Uterus (tissue), 4 donors: ENCODE measurements around the gene ABCC8. TPM values are rescaled to one million over a fixed set of nuclear protein-coding genes. Genes with fewer than 3 reads are reported as not detected.

ENCODE experiments used
- DNase-seq, 2 donors: peaks; one replicate each; pipeline ENCODE4 v3.0.0-alpha.2; 2019 to 2020
- H3K27ac ChIP-seq, 2 donors: fragments of 200-600 bp; sonication (generic); 1 replicate in 1 of 2; 2 replicates in 1 of 2; pipeline ENCODE4 v1.5.1; 2016 to 2018
- H3K27me3 ChIP-seq, 2 donors: fragments of 200-600 bp; sonication (generic); one replicate each; pipeline ENCODE4 v1.5.1; 2018 to 2019; ENCODE audit warnings: control low read depth in 1 of 2
- H3K36me3 ChIP-seq, 2 donors: fragments of 200-600 bp; sonication (generic); one replicate each; pipeline ENCODE4 v1.5.1; 2019; ENCODE audit warnings: control low read depth in 1 of 2
- H3K4me1 ChIP-seq, 2 donors: fragments of 200-600 bp; sonication (generic); one replicate each; pipeline ENCODE4 v1.5.1; 2018 to 2019; ENCODE audit warnings: control low read depth in 1 of 2
- H3K4me3 ChIP-seq, 2 donors: fragments of 200-600 bp; sonication (generic); 1 replicate in 1 of 2; 2 replicates in 1 of 2; pipeline ENCODE4 v1.5.1; 2018 to 2019; ENCODE audit warnings: mild to moderate bottlenecking in 1 of 2
- H3K9me3 ChIP-seq, 2 donors: fragments of 200-600 bp; sonication (generic); one replicate each; pipeline ENCODE4 v1.5.1; 2019; ENCODE audit warnings: control low read depth in 1 of 2
- CTCF ChIP-seq, 4 experiments: fragments of 200-600 bp in 2 of 4; fragments of 450-650 bp in 2 of 4; sonication (generic) in 2 of 4; IDR thresholded peaks; one replicate each; pipeline ENCODE4 v1.5.1; 2016 to 2019; ENCODE audit warnings: antibody characterized with exemption in 4 of 4, mild to moderate bottlenecking in 2 of 4, moderate library complexity in 1 of 4
- POLR2A ChIP-seq, 2 donors: fragments of 450-650 bp; IDR thresholded peaks; one replicate each; pipeline ENCODE4 v1.6.1; 2016; ENCODE audit warnings: antibody characterized with exemption in 2 of 2, mild to moderate bottlenecking in 1 of 2, moderate library complexity in 1 of 2
- intact Hi-C: fragments of 100-400 bp; cut with DNase I; formaldehyde crosslinking; loops from one replicate; pipeline ENCODE4 v1.15.1; 2023; ENCODE audit warnings: low total_unique reads
- total RNA-seq, 4 donors: library from RNA; depleted of rRNA in 3 of 4; stranded (reverse); fragments of >200 nt in 3 of 4; gene quantifications; one replicate each; pipeline versions ENCODE4 v1.1.0 to v1.2.4, GENCODE V29; 2014 to 2023
- donor health status: DM: yes; HTN: yes; CAD: no.

Gene ABCC8
- total RNA-seq, 4 donors from 2014 or later: under 0.01 to 5.5 (median 1.9) TPM; not detected in 1

- intact Hi-C loops: no loop called here
- no peak for DNase-seq
Observed at GRCh38 chr11:17483505-17483904, 6.9 kb upstream of the ABCC8 start.

GRCh38 chr11:17481905-17482304 is 5.3 kb upstream of the ABCC8 start:
- no peak for DNase-seq
- no peaks in the 10 kb centered on the region for H3K4me1 ChIP-seq
- TF ChIP-seq POLR2A (IDR thresholded peaks at IDR 0.05) (no peak), CTCF (IDR thresholded peaks at IDR 0.05) (no peak)
- no peaks in the 10 kb centered on the region for H3K9me3 ChIP-seq
- intact Hi-C loops: no loop called here
- H3K36me3 ChIP-seq: no peaks in the 10 kb centered on the region
- no peak overlapping the region for H3K27ac ChIP-seq
- peaks cover 0 to 5% of the 10 kb centered on the region in 2 donors for H3K27me3 ChIP-seq
- H3K4me3 ChIP-seq: no peak overlapping the region

More at GRCh38 chr11:17483505-17483904, 6.9 kb upstream of the ABCC8 start:
- no peaks in the 10 kb centered on the region for H3K9me3 ChIP-seq
- peaks cover 0 to 1% of the 10 kb centered on the region in 2 donors for H3K27me3 ChIP-seq
- no peak for TF ChIP-seq CTCF (IDR thresholded peaks at IDR 0.05)
- TF ChIP-seq POLR2A (IDR thresholded peaks at IDR 0.05): no peak
- H3K4me1 ChIP-seq: no peaks in the 10 kb centered on the region
- H3K27ac ChIP-seq: no peak overlapping the region
- no peak overlapping the region for H3K4me3 ChIP-seq
- no peaks in the 10 kb centered on the region for H3K36me3 ChIP-seq

GRCh38 chr11:17479284-17480214 is 2.9 kb upstream of the ABCC8 start:
- TF ChIP-seq POLR2A (IDR thresholded peaks at IDR 0.05): no peak
- TF ChIP-seq CTCF (IDR thresholded peaks at IDR 0.05): no peak
- H3K9me3 ChIP-seq: no peaks in the 10 kb centered on the region
- DNase-seq: no peak
- no peak overlapping the region for H3K4me3 ChIP-seq
- H3K27me3 ChIP-seq: peaks cover 0 to 10% of the 10 kb centered on the region in 2 donors
- H3K27ac ChIP-seq: no peak overlapping the region
- no peaks in the 10 kb centered on the region for H3K36me3 ChIP-seq
- intact Hi-C loops: no loop called here
- H3K4me1 ChIP-seq: peaks cover 0 to 5% of the 10 kb centered on the region in 2 donors

- intact Hi-C loops: no loop called here
- Histone ChIP-seq H3K36me3 (no peaks in the 10 kb centered on the region), H3K4me1 (peaks cover 0 to 5% of the 10 kb centered on the region in 2 donors), H3K4me3 (no peak overlapping the region), H3K27me3 (peaks cover 0 to 10% of the 10 kb centered on the region in 2 donors), H3K27ac (no peak overlapping the region), H3K9me3 (no peaks in the 10 kb centered on the region)
- DNase-seq: no peak
- TF ChIP-seq POLR2A (IDR thresholded peaks at IDR 0.05): no peak
- TF ChIP-seq CTCF (IDR thresholded peaks at IDR 0.05): no peak
Observed at GRCh38 chr11:17478070-17478469, 1.4 kb upstream of the ABCC8 start.

GRCh38 chr11:17477361-17477760 is 716 bp upstream of the ABCC8 start:
- DNase-seq: no peak
- TF ChIP-seq CTCF (IDR thresholded peaks at IDR 0.05) (no peak), POLR2A (IDR thresholded peaks at IDR 0.05) (no peak)
- Histone ChIP-seq H3K4me3 (no peak overlapping the region), H3K27me3 (peaks cover 0 to 10% of the 10 kb centered on the region in 2 donors), H3K36me3 (no peaks in the 10 kb centered on the region), H3K27ac (no peak overlapping the region), H3K9me3 (no peaks in the 10 kb centered on the region), H3K4me1 (peaks cover 0 to 5% of the 10 kb centered on the region in 2 donors)
- intact Hi-C loops: no loop called here
